Natural killer cell treated with Interleukin-12 subunit alpha and Interleukin-12 subunit beta and Interleukin-15 and Interleukin-18, amount 100 ng/mL, for 72 hours (primary cell): ENCODE measurements around the gene CD6. TPM values are rescaled to one million over a fixed set of nuclear protein-coding genes. Genes with fewer than 3 reads are reported as not detected.

Experiments used
- ATAC-seq, 2 donors: fragments of 150-1000 bp; cut with Tn5 transposase in 1 of 2; sonication (Bioruptor Pico), chemical (Tn5 transposase) in 1 of 2; 2 replicates each; pipeline ENCODE4 v1.10.0; 2021
- DNase-seq: peaks from one replicate; pipeline ENCODE4 v3.0.0; 2022; ENCODE audit warnings: low spot score
- H3K27ac Mint-ChIP-seq, 2 donors: 1 replicate in 1 of 2; 2 replicates in 1 of 2; pipeline ENCODE4 v1.8.0; 2022; ENCODE audit warnings: mixed read lengths in 2 of 2, mild to moderate bottlenecking in 1 of 2, moderate library complexity in 1 of 2
- H3K27me3 Mint-ChIP-seq, 2 donors: 1 replicate in 1 of 2; 2 replicates in 1 of 2; pipeline ENCODE4 v1.8.0; 2022; ENCODE audit warnings: mixed read lengths in 2 of 2
- H3K36me3 Mint-ChIP-seq: one replicate; pipeline ENCODE4 v1.8.0; 2022; ENCODE audit warnings: mixed read lengths
- H3K4me1 Mint-ChIP-seq, 2 donors: 1 replicate in 1 of 2; 2 replicates in 1 of 2; pipeline ENCODE4 v1.8.0; 2022; ENCODE audit warnings: low read depth in 2 of 2, mixed read lengths in 2 of 2, mild to moderate bottlenecking in 1 of 2
- H3K4me3 Mint-ChIP-seq: one replicate; pipeline ENCODE4 v1.8.0; 2022; ENCODE audit warnings: mixed read lengths
- H3K9me3 Mint-ChIP-seq: 2 replicates; pipeline ENCODE4 v1.8.0; 2022; ENCODE audit warnings: mixed read lengths
- total RNA-seq, 2 donors: library from RNA; stranded (reverse); gene quantifications; one replicate each; pipeline ENCODE4 v1.2.3, GENCODE V29; 2022

CD6 gene
- total RNA-seq, 2 donors from 2014 or later, result 5.9 to 44.0 TPM

DNA sequence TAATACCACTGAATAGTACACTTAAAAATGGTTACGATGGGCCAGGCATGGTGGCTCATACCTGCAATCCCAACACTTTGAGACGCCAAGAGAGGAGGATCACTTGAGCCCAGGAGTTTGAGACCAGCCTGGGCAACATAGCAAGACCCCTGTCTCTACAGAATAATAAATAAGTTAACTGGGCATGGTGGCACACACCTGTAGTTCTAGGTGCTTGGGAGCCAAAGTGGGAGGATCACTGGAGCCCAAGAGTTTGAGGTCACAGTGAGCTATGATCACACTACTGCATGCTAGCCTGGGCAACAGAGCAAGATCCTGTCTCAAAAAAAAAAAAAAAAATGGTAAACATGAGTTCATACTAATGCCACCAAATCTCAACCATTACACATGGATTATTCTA lies 61.3 kb downstream of the CD6 start:
- ATAC-seq (no peak), DNase-seq (no peak)
- Mint-ChIP-seq H3K4me3 (no peak overlapping the region), H3K36me3 (no peaks in the 10 kb centered on the region), H3K9me3 (no peaks in the 10 kb centered on the region), H3K27me3 (peaks cover 0 to 10% of the 10 kb centered on the region in 2 donors), H3K4me1 (peaks cover 7 to 11% of the 10 kb centered on the region in 2 donors), H3K27ac (no peak overlapping the region)

DNA sequence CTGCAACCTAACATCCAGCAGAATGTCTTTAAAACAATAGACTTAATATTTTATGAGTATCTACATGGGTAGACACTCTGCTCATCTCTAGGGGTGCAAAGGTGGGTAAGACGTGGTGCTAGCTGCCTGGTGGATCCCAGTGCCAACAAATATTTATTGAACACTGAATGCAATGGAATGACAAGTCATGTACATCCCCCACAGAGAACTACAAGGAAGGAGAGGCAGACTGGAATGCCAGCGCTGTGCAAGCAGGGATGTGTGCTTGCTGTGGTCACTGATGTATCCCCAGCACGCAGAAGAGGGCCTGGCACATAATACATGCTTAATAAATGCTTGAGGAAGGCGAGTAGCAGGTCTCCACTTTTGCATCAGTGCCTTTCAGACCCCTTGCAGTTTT lies 61.9 kb downstream of the CD6 start:
- DNase-seq, result no peak
- Mint-ChIP-seq H3K4me1 (peaks cover 2 to 5% of the 10 kb centered on the region in 2 donors), H3K36me3 (no peaks in the 10 kb centered on the region), H3K27ac (no peak overlapping the region), H3K9me3 (no peaks in the 10 kb centered on the region), H3K27me3 (peaks cover 0 to 4% of the 10 kb centered on the region in 2 donors), H3K4me3 (no peak overlapping the region)
- no peak for ATAC-seq

DNA sequence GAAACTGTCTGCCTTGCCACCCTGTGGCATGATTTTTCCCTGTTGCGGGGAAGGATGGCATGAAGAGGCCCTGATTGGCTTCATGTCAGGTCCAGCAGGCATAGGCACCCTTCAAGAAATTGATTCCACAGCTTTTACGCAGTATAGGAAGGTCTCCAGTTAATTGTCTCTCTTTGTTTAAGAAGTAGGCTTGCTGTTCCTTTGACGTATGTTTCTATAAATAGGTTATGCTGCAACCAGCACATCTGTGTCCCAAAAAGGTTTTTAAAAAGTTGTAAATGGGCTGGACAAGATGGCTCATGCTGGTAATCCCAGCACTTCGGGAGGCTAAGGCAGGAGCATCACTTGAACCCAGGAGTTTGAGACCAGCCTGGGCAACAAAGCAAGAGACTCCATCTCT lies 62.6 kb downstream of the CD6 start:
- ATAC-seq, result no peak
- no peak overlapping the region for H3K27ac Mint-ChIP-seq
- H3K4me1 Mint-ChIP-seq, result peaks cover 0 to 3% of the 10 kb centered on the region in 2 donors
- H3K4me3 Mint-ChIP-seq, result no peak overlapping the region
- peaks cover 0 to 2% of the 10 kb centered on the region in 2 donors for H3K27me3 Mint-ChIP-seq
- H3K36me3 Mint-ChIP-seq, result no peaks in the 10 kb centered on the region
- no peaks in the 10 kb centered on the region for H3K9me3 Mint-ChIP-seq
- DNase-seq, result no peak

DNA sequence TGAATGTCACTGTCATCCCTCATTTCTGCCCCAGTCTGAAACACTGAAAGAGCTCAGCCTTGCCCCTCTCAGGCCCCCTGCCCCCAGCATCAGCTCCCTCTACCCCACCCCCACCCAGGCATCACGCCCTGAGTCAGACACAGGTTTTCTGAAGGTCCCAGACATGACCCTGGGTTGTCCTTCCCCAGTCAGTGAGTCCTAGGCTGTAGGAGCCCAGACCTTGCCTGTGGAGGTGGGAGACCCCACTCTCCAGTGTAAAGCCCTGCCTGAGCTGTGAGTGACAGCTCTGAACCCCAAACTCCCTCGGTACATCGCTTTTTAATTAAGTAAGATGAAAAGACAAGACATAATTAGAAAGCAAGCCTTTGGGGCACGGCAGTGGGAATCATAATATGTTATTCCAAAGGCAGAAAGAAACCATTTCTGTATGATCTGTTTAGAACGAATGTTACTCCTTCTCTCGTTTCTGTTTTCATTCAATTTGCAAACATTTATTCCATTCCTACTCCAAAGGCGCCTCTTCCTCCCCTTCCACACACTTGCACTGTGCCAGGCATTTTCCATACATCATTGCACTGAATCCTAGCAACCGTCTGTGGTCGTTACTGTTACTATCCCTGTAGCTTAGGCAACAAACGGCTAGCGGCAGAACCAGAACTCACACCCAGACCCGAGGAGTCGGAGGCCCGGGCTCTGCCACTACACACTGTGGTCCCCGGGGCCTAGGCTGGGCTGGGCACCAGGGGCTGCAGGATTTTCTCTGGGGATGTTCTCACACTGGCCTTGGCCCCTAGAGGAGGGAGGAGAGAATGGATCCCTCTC lies 63.4 kb downstream of the CD6 start:
- H3K9me3 Mint-ChIP-seq, result no peaks in the 10 kb centered on the region
- H3K4me1 Mint-ChIP-seq, result peaks cover 0 to 3% of the 10 kb centered on the region in 2 donors
- H3K36me3 Mint-ChIP-seq, result no peaks in the 10 kb centered on the region
- H3K27ac Mint-ChIP-seq, result no peak overlapping the region
- H3K4me3 Mint-ChIP-seq, result no peak overlapping the region
- H3K27me3 Mint-ChIP-seq, result peaks cover 0 to 2% of the 10 kb centered on the region in 2 donors
- ATAC-seq (no peak), DNase-seq (no peak)

DNA sequence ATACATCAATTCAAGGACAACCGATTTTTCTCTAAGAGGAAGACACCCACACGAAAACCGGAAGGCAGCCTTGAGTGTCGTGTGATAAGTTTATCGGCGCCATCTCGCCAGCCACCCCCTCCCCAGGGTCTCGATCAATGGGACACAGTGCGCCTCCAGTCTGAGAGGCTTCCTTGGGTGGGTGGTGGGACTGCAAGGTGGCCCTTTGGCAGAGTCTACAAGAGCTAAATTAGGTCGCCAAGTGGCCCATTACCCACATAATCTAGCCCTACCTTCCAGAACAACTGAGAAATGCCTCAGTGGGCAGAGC lies 64.0 kb downstream of the CD6 start:
- no peaks in the 10 kb centered on the region for H3K9me3 Mint-ChIP-seq
- no peak for ATAC-seq
- H3K27ac Mint-ChIP-seq, result no peak overlapping the region
- no peak for DNase-seq
- peaks cover 0 to 3% of the 10 kb centered on the region in 2 donors for H3K4me1 Mint-ChIP-seq
- no peak overlapping the region for H3K4me3 Mint-ChIP-seq
- peaks cover 0 to 2% of the 10 kb centered on the region in 2 donors for H3K27me3 Mint-ChIP-seq
- no peaks in the 10 kb centered on the region for H3K36me3 Mint-ChIP-seq

DNA sequence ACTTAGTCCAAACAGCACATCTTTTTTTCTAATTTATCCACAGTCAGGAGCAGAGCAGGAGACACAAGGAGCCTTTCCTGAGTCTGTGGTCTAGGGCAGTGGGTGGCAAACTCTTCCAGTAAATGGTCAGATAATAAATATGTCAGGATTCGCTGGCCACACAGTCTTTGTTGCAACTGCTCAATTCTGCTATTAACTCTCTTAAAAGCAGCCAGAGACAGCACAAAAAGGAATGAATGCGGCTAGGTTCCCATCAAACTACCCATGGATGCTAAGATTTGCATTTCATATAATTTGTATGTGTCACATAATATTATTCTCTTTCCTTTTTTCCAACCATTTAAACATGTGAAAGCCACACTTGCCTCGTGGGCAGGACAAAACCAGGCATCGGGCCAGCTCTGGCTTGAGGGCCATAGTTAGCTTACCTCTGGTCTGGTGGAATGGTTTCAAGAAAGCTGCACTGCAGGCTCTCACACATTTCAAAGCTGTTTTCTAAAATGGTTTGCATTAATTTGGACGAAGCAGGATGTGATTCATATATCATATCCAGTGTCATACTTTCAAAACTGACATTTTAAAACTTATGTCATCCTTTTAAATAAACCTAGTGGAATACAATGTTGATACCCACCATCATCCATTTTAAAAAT lies 66.1 kb downstream of the CD6 start:
- DNase-seq, result no peak
- Mint-ChIP-seq H3K27ac (peak overlapping the region; percentile 31 to 58), H3K4me1 (peaks cover 8 to 11% of the 10 kb centered on the region in 2 donors), H3K4me3 (no peak overlapping the region), H3K9me3 (no peaks in the 10 kb centered on the region), H3K36me3 (no peaks in the 10 kb centered on the region), H3K27me3 (peaks cover 0 to 2% of the 10 kb centered on the region in 2 donors)
- peak in 1 of 2 donors; percentile 34 for ATAC-seq

DNA sequence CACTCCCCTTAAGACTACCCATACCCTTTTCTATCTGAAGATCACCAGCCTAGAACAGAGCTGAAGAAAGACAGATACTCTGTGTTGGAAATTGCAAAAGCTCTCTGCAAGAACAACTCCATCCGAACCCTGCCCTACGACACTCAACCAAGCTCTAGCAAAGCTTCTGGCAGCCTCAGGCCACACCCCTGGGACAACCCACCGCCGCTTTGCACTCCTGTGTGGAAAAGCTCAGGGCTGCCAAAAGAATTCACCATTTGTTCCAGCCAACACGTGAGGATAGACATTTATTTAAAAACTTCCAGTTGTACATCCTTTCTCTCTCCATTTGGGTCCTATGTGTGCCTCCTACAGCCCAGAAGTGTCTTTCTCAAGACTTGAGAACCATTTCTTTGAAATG lies 68.4 kb downstream of the CD6 start:
- peaks cover 0 to 2% of the 10 kb centered on the region in 2 donors for H3K27me3 Mint-ChIP-seq
- H3K9me3 Mint-ChIP-seq, result no peaks in the 10 kb centered on the region
- H3K36me3 Mint-ChIP-seq, result no peaks in the 10 kb centered on the region
- peaks cover 13 to 17% of the 10 kb centered on the region in 2 donors for H3K4me1 Mint-ChIP-seq
- H3K4me3 Mint-ChIP-seq, result no peak overlapping the region
- ATAC-seq, result no peak
- peak; percentile 5 for DNase-seq
- no peak overlapping the region for H3K27ac Mint-ChIP-seq

DNA sequence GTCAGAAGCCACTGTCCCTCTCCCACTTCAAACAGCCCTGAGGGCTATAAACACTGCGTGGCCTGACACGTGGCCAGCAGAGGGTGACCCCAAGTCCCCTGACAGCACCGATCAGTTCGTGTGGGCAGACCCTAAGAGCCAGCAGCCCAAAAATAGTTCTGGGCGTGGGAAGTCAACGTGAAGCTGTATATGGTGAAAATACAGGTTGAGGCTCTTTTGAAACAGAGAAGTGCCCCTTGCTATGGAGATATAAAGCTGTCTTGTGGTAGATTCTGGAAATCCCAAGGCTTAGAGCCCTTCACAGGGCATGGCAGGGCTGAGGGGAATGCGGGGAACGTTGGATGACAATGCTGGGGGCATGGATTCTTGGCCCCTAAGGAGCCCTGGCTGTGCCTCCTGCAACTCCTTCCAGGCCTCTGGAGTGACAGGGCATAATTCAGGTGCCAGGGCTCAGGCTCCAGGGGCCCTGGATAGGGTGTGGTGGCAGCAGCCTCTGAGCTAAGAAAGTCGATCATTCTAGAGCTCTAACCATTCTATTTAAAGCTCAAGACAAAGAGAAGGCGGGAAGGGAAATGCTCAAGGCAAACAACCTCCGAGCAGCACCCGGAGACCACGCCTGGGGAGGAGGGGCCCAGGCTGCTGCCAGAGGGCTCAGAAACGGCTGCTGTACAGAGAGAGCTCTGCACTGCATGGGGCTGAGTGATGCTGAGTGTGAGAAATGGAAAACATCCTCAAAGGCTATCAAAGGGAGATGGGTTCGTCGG lies 70.5 kb downstream of the CD6 start:
- H3K27me3 Mint-ChIP-seq, result peaks cover 0 to 2% of the 10 kb centered on the region in 2 donors
- DNase-seq (peak; percentile 47), ATAC-seq (peak in 1 of 2 donors; percentile 87)
- peak overlapping the region; percentile 73 for H3K4me3 Mint-ChIP-seq
- no peaks in the 10 kb centered on the region for H3K36me3 Mint-ChIP-seq
- H3K4me1 Mint-ChIP-seq, result peaks cover 13 to 17% of the 10 kb centered on the region in 2 donors
- H3K27ac Mint-ChIP-seq, result peak overlapping the region; percentile 73 to 75
- H3K9me3 Mint-ChIP-seq, result no peaks in the 10 kb centered on the region

DNA sequence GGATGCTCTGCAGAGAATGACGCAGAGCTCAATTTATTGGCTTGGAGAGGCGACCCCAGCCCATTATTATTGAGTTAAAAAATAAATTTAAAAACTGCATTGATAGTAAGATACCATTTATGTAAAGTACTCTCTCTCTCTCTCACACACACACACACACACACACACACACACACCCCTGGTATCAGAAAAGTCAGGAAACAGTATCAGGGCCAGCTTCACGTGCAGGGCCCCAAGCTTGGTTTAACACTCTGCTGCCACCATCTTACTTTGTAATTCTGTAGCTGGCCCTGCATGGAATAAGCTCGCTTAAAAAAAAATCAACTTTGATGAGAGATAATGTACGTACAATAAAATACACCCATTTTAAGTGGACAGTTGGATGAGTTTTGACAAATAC lies 71.1 kb downstream of the CD6 start:
- no peak for ATAC-seq
- Mint-ChIP-seq H3K9me3 (no peaks in the 10 kb centered on the region), H3K4me3 (peak overlapping the region; percentile 73)

DNA sequence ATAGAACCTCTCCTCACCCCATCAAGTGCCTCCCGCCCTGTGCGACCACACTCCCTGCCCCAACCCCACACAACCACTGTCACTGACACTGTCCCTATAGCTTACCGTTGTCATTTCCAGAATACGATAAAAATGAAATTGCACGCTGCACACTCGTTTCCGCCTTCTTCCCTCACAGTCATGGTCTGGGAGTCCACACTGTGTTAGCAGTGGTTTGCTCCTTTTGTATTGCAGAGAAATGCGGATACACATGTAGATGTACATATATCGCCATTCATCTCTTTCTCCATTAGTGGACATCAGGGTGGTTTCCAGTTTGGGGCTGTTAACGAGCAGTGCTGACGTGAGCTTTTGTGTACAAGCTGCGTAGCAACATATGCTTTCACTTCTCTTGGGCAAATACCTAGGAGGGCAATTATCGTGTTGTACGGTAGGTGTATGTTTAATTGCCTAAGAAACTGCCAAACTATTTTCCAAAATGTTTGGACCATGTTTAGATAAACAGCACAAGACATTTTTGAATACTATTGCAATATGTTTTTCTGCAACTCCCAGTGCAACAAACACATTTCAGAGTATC lies 71.6 kb downstream of the CD6 start:
- H3K36me3 Mint-ChIP-seq, result no peaks in the 10 kb centered on the region
- ATAC-seq (peak in 1 of 2 donors; percentile 76), DNase-seq (peak; percentile 31)
- H3K9me3 Mint-ChIP-seq, result no peaks in the 10 kb centered on the region
- peaks cover 0 to 2% of the 10 kb centered on the region in 2 donors for H3K27me3 Mint-ChIP-seq
- peak overlapping the region; percentile 73 for H3K4me3 Mint-ChIP-seq
- peak overlapping the region in 1 of 2 donors; percentile 73 for H3K27ac Mint-ChIP-seq
- peaks cover 13 to 14% of the 10 kb centered on the region in 2 donors for H3K4me1 Mint-ChIP-seq

More for the DNA sequence above, 71.1 kb downstream of the CD6 start:
- H3K4me1 Mint-ChIP-seq, result peaks cover 13 to 17% of the 10 kb centered on the region in 2 donors
- DNase-seq, result no peak
- peak overlapping the region in 1 of 2 donors; percentile 73 for H3K27ac Mint-ChIP-seq
- H3K36me3 Mint-ChIP-seq, result no peaks in the 10 kb centered on the region
- H3K27me3 Mint-ChIP-seq, result peaks cover 0 to 2% of the 10 kb centered on the region in 2 donors

DNA sequence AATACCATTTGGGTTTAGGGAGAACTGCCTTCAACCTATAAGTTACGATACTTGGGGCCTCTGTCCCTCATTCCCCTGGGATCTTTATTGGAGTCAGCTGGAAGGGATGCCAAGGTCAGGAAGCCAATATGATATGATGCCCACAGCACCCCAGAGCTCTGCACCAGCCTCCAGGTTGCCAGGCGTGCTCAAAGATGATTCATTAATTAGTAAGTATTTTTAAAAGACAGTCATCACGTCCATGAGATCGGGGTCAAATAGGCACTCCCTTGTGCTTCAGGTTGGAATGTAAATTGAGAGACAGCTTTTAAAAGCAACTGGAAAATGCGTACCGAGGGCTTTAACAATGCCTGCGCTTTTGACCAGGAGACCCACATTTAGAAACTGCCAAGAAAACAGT lies 73.8 kb downstream of the CD6 start:
- no peak overlapping the region for H3K4me3 Mint-ChIP-seq
- H3K27me3 Mint-ChIP-seq, result peaks cover 0 to 10% of the 10 kb centered on the region in 2 donors
- H3K36me3 Mint-ChIP-seq, result no peaks in the 10 kb centered on the region
- ATAC-seq, result no peak
- peaks cover 13 to 14% of the 10 kb centered on the region in 2 donors for H3K4me1 Mint-ChIP-seq
- H3K27ac Mint-ChIP-seq, result no peak overlapping the region
- no peak for DNase-seq
- no peaks in the 10 kb centered on the region for H3K9me3 Mint-ChIP-seq

DNA sequence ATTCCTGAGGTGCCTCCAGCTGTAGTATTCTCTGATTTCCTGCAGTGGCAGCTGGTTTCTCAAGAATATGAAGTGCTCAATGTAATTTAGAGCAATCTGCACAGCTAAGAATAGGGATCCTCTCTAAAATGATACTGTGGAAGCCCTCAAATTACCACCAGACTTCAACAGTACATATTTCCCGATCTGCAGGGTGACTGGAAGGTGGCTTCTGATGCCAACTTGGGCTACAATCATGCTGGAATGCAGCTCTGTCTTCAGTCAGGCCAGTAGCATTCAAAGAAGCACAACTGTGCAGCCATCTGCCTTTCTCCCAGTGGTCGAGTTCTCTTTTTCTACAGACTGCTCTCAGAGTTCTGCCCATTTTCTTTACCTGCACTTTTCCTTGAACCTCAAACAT lies 75.4 kb downstream of the CD6 start:
- no peak for DNase-seq
- peaks cover 0 to 9% of the 10 kb centered on the region in 2 donors for H3K27me3 Mint-ChIP-seq
- H3K36me3 Mint-ChIP-seq, result no peaks in the 10 kb centered on the region
- no peaks in the 10 kb centered on the region for H3K9me3 Mint-ChIP-seq
- no peak overlapping the region for H3K27ac Mint-ChIP-seq
- ATAC-seq, result no peak
- peaks cover 10 to 11% of the 10 kb centered on the region in 2 donors for H3K4me1 Mint-ChIP-seq
- no peak overlapping the region for H3K4me3 Mint-ChIP-seq

DNA sequence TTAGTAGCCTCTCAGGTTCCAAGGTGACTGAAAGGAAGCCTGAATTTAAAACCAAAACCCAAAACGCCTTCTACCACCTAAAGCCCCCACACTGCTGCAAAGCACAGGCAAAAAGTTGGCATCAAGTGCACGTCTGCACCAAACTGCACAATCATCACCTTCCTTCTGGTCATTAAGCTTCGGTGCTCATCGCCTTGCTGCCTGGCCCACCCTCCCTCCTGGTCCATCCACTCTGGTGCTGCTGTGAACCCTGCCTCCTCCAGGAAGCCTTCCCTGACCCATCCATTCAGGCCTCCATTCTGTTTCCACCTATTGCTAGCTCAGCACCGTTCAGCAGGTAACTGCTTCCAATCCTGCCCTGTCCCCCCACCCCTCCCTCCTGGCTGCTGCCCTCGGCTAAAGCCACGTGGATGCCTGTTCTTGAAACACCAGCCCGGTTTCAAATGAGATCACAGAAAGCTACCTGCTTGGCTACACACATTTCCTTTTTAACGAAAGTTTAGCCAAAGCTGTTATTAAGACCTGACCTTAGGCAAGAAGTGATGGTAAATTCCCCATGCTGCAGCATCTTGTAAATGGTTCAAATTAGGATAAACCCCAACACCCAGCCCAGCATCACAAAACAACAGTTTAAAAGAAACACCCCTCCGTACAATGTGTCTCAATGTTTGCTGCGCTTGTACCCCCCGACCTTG lies 77.0 kb downstream of the CD6 start:
- Mint-ChIP-seq H3K4me3 (no peak overlapping the region), H3K27ac (peak overlapping the region in 1 of 2 donors; percentile 13), H3K27me3 (peaks cover 0 to 8% of the 10 kb centered on the region in 2 donors), H3K4me1 (no peaks in the 10 kb centered on the region), H3K36me3 (no peaks in the 10 kb centered on the region), H3K9me3 (no peaks in the 10 kb centered on the region)
- DNase-seq (peak; percentile 50), ATAC-seq (no peak)
